HepG2 (cell line): ENCODE measurements around the gene FXYD4. TPM values are rescaled to one million over a fixed set of nuclear protein-coding genes. Genes with fewer than 3 reads are reported as not detected.

Source experiments
- ATAC-seq: fragments of 200-7000 bp; cut with Tn5 transposase; 3 replicates; pipeline ENCODE4 v1.9.1; 2020; ENCODE audit warnings: mild to moderate bottlenecking, moderate library complexity
- BruUV-seq: library from RNA; stranded (reverse); fragments of 400-500 nt; replicated peaks from 2 replicates; lab custom pipeline; 2021; lab: Mats Ljungman, UMichigan
- CTCF ChIA-PET: fragments of 300-600 bp; formaldehyde crosslinking; extraction: SDS; loops from one replicate; lab custom pipeline; 2021; ENCODE audit warnings: low total read pairs, inconsistent platforms, low intra/inter-chr PET ratio; lab: Yijun Ruan, JAX
- POLR2A ChIA-PET: fragments of 350-600 bp; sonication (Branson Sonifier 250); formaldehyde crosslinking; loops from one replicate; lab custom pipeline; 2020; ENCODE audit warnings: antibody characterized with exemption, inconsistent platforms; lab: Yijun Ruan, JAX
- DNase-seq: peaks from one replicate; pipeline ENCODE4 v3.0.0-alpha.2; 2015; ENCODE audit warnings: low spot score
- FAIRE-seq: peaks from 3 replicates; lab custom pipeline; 2011; peaks lifted over from hg19 to GRCh38; lab: Jason Lieb, UNC
- H2AFZ ChIP-seq: one replicate; pipeline ENCODE4 v1.6.1; 2011; ENCODE audit warnings: low read length, inconsistent platforms
- H3K27ac ChIP-seq: fragments of 300-600 bp; 3 replicates; pipeline ENCODE4 v1.8.0; 2011; ENCODE audit warnings: mixed run types, mild to moderate bottlenecking, mixed read lengths, low read length, inconsistent platforms; ENCODE audit not compliant: insufficient read depth; ENCODE audit errors: extremely low read length
- H3K27me3 ChIP-seq, 2 experiments: fragments of 200-600 bp in 1 of 2; 2 replicates in 1 of 2; 3 replicates in 1 of 2; pipeline versions ENCODE4 v1.6.0 to v1.8.0; 2011; ENCODE audit warnings: low read length in 2 of 2, mild to moderate bottlenecking in 2 of 2, moderate library complexity in 2 of 2, inconsistent platforms in 1 of 2; ENCODE audit not compliant: insufficient read depth in 2 of 2, control insufficient read depth in 1 of 2
- H3K36me3 ChIP-seq, 2 experiments: fragments of 200-600 bp in 1 of 2; replicated peaks in 1 of 2; 2 replicates in 1 of 2; 3 replicates in 1 of 2; pipeline versions ENCODE4 v1.5.1 to v1.8.0; 2011; ENCODE audit warnings: low read length in 2 of 2, inconsistent platforms in 1 of 2; ENCODE audit not compliant: insufficient read depth in 2 of 2, control insufficient read depth in 1 of 2
- H3K4me1 ChIP-seq: 2 replicates; pipeline ENCODE4 v1.5.1; 2012; ENCODE audit warnings: low read length, inconsistent platforms; ENCODE audit not compliant: insufficient read depth
- H3K4me2 ChIP-seq: 2 replicates; pipeline ENCODE4 v1.6.0; 2011; ENCODE audit warnings: low read depth, low read length, inconsistent platforms
- H3K4me3 ChIP-seq, 3 experiments: fragments of 200-600 bp in 1 of 3; sonication (generic), shearing (Covaris generic) in 1 of 3; replicated peaks in 1 of 3; 2 replicates each; pipeline ENCODE4 v1.5.1; 2011 to 2016; ENCODE audit warnings: low read length in 3 of 3, inconsistent platforms in 2 of 3, low read depth in 2 of 3, mild to moderate bottlenecking in 2 of 3, control low read depth in 1 of 3, mixed read lengths in 1 of 3; ENCODE audit not compliant: insufficient read depth in 1 of 3
- H3K79me2 ChIP-seq: one replicate; pipeline ENCODE4 v1.6.1; 2011; ENCODE audit warnings: low read length, inconsistent platforms; ENCODE audit not compliant: insufficient read depth
- H3K9ac ChIP-seq: 2 replicates; pipeline ENCODE4 v1.6.0; 2011; ENCODE audit warnings: mild to moderate bottlenecking, low read depth, low read length, inconsistent platforms; ENCODE audit not compliant: insufficient read depth
- H3K9me3 ChIP-seq: 2 replicates; pipeline ENCODE4 v1.5.1; 2012; ENCODE audit warnings: mild to moderate bottlenecking, low read length
- H4K20me1 ChIP-seq: 2 replicates; pipeline ENCODE4 v1.6.0; 2011; ENCODE audit warnings: inconsistent platforms, mild to moderate bottlenecking, low read length, moderate library complexity; ENCODE audit not compliant: insufficient read depth
- HNRNPUL1 ChIP-seq: fragments of 200-400 bp; formaldehyde crosslinking; IDR thresholded peaks from 2 replicates; pipeline ENCODE4 v1.6.1; 2017; ENCODE audit warnings: low read depth, mild to moderate bottlenecking, low read length, moderate library complexity
- MBD4 ChIP-seq: IDR thresholded peaks from 2 replicates; pipeline ENCODE4 v1.6.1; 2012; ENCODE audit warnings: low read length, inconsistent platforms, borderline replicate concordance
- ZNF142 ChIP-seq: sonication (generic); formaldehyde crosslinking; IDR thresholded peaks from 2 replicates; pipeline ENCODE4 v1.4.0; 2020; ENCODE audit warnings: missing genetic modification reagents
- WGBS: methylation state at CpG from one replicate; pipeline ENCODE4 v1.1.6; 2017; ENCODE audit warnings: low lambda C conversion rate; 5-methylcytosine and 5-hydroxymethylcytosine counted together
- in situ Hi-C: cut with HindIII; loops from 2 replicates; pipeline ENCODE4 v1.10.0; 2017; ENCODE audit warnings: low pct_unique_long_range_greater_than_20kb; ENCODE audit not compliant: extremely low pct_ligation_motif_present
- intact Hi-C: fragments of 100-400 bp; cut with micrococcal nuclease; formaldehyde crosslinking; loops from one replicate; pipeline ENCODE4 v1.10.0; 2022; ENCODE audit not compliant: unreplicated experiment
- polyA plus RNA-seq, 8 experiments: library from polyadenylated mRNA; depleted of rRNA in 3 of 8; stranded (reverse) in 7 of 8; unstranded in 1 of 8; fragments of >200 nt; fragmentation: Illumina TruSeq in 4 of 8; extraction: Trizol in 4 of 8; gene quantifications; 2 replicates each; pipeline versions ENCODE4 v1.2.1 to v1.2.3, GENCODE V29; 2011 to 2016; ENCODE audit warnings: low read depth in 4 of 8, missing spikeins in 1 of 8, mixed read lengths in 1 of 8; ENCODE audit not compliant: insufficient read depth in 1 of 8
- total RNA-seq, 5 experiments: library from RNA; depleted of rRNA; stranded (reverse); fragments of >200 nt; fragmentation: Illumina TruSeq; extraction: Trizol; gene quantifications; 2 replicates each; pipeline ENCODE4 v1.2.3, GENCODE V29; 2016; ENCODE audit warnings: low read depth in 1 of 5

FXYD4 gene
- total and polyA plus RNA-seq, 2 of the 13 experiments (the other 11 are each of a cell fraction or from before 2014, with no cell fraction given) = not detected

- Histone ChIP-seq H3K4me2 (no peak overlapping the region), H3K4me3 (no peak overlapping the region), H3K9me3 (no peaks in the 10 kb centered on the region), H3K27me3 (peaks cover 0 to 8% of the 10 kb centered on the region in 2 experiments; a peak in 1 of 5 replicates), H3K36me3 (no peaks in the 10 kb centered on the region), H3K4me1 (peaks cover 29% of the 10 kb centered on the region), H3K27ac (no peak overlapping the region), H3K9ac (no peak overlapping the region), H2AFZ (no peak overlapping the region), H4K20me1 (no peaks in the 10 kb centered on the region), H3K79me2 (no peaks in the 10 kb centered on the region)
- TF ChIP-seq ZNF142 (no peak), MBD4 (no peak), HNRNPUL1 (no peak)
- in situ Hi-C loops = no loop called here
- intact Hi-C loops = no loop called here
- ChIA-PET CTCF (no interaction called here), POLR2A (no interaction called here)
- FAIRE-seq = no peak
- ATAC-seq = no peak
- WGBS = 9% methylated on average over 6 of the region's 12 CpGs
- BruUV-seq = no TSS peak
- no peak for DNase-seq
Measured at GRCh38 chr10:43375401-43376020, 4.1 kb downstream of the FXYD4 start.
